CD4-positive, CD25-positive, alpha-beta regulatory T cell (primary cell): ENCODE results near the gene APOC4. TPM values are rescaled to one million over a fixed set of nuclear protein-coding genes. Genes with fewer than 3 reads are reported as not detected.

Experiments
- ATAC-seq, 2 donors: fragments of 150-1000 bp; cut with Tn5 transposase; one replicate each; pipeline ENCODE4 v1.10.0; 2021; ENCODE audit warnings: low read depth in 2 of 2, moderate number of reproducible peaks in 2 of 2, moderate library complexity in 1 of 2
- DNase-seq, 3 donors: peaks; one replicate each; pipeline versions ENCODE4 v3.0.0 to v3.0.0-alpha.2; 2012 to 2022; ENCODE audit warnings: mixed read lengths in 1 of 3
- H3K27ac ChIP-seq: one replicate; pipeline ENCODE4 v1.7.0; 2013; ENCODE audit warnings: mild to moderate bottlenecking, low read length; ENCODE audit not compliant: insufficient read depth, poor library complexity, severe bottlenecking
- H3K27me3 ChIP-seq: one replicate; pipeline ENCODE4 v1.7.0; 2013; ENCODE audit warnings: low read length; ENCODE audit not compliant: control insufficient read depth, insufficient read depth
- H3K36me3 ChIP-seq: one replicate; pipeline ENCODE4 v1.7.0; 2013; ENCODE audit warnings: mild to moderate bottlenecking, low read length, moderate library complexity; ENCODE audit not compliant: control insufficient read depth, insufficient read depth
- H3K4me1 ChIP-seq: 2 replicates; pipeline ENCODE4 v1.7.0; 2013; ENCODE audit warnings: mild to moderate bottlenecking, low read length; ENCODE audit not compliant: insufficient read depth, control insufficient read depth, poor library complexity, severe bottlenecking
- H3K4me3 ChIP-seq: one replicate; pipeline ENCODE4 v1.7.0; 2013; ENCODE audit warnings: low read depth, mild to moderate bottlenecking, low read length, moderate library complexity
- H3K9me3 ChIP-seq, 2 experiments: 1 replicate in 1 of 2; 2 replicates in 1 of 2; pipeline ENCODE4 v1.7.0; 2013; ENCODE audit warnings: low read length in 2 of 2, mild to moderate bottlenecking in 1 of 2, moderate library complexity in 1 of 2; ENCODE audit not compliant: control insufficient read depth in 2 of 2
- H3K27ac Mint-ChIP-seq, 3 donors: one replicate each; pipeline ENCODE4 v1.8.0; 2020 to 2022; ENCODE audit warnings: mild to moderate bottlenecking in 3 of 3, mixed read lengths in 3 of 3, moderate library complexity in 2 of 3
- H3K27me3 Mint-ChIP-seq: one replicate; pipeline ENCODE4 v1.8.0; 2022; ENCODE audit warnings: mild to moderate bottlenecking, mixed read lengths
- H3K36me3 Mint-ChIP-seq: one replicate; pipeline ENCODE4 v1.8.0; 2020; ENCODE audit warnings: mixed read lengths
- H3K4me1 Mint-ChIP-seq, 4 donors: one replicate each; pipeline ENCODE4 v1.8.0; 2020 to 2022; ENCODE audit warnings: mixed read lengths in 4 of 4, mild to moderate bottlenecking in 1 of 4
- H3K4me3 Mint-ChIP-seq, 4 donors: one replicate each; pipeline ENCODE4 v1.8.0; 2020 to 2022; ENCODE audit warnings: mild to moderate bottlenecking in 4 of 4, mixed read lengths in 4 of 4, moderate library complexity in 3 of 4
- H3K9me3 Mint-ChIP-seq, 7 donors: one replicate each; pipeline ENCODE4 v1.8.0; 2020 to 2022; ENCODE audit warnings: mixed read lengths in 7 of 7, mild to moderate bottlenecking in 3 of 7, moderate library complexity in 2 of 7
- polyA plus RNA-seq, 4 donors: library from polyadenylated mRNA; unstranded; fragments of 300-500 nt; fragmentation: Illumina TruSeq; gene quantifications; one replicate each; pipeline ENCODE4 v1.2.3, GENCODE V29; 2021
- total RNA-seq: library from RNA; stranded (reverse); gene quantifications from one replicate; pipeline ENCODE4 v1.2.3, GENCODE V29; 2022

Gene APOC4
- total and polyA plus RNA-seq, 5 donors from 2014 or later: not detected

- no peak overlapping the region for H3K4me3 ChIP-seq
- H3K4me1 ChIP-seq: no peaks in the 10 kb centered on the region
- peaks cover 52% of the 10 kb centered on the region for H3K36me3 ChIP-seq
- Mint-ChIP-seq H3K4me1 (peaks cover 0 to 2% (median 0%) of the 10 kb centered on the region in 4 donors), H3K27ac (peak overlapping the region in 2 of 3 donors; percentile 54 to 88), H3K9me3 (no peaks in the 10 kb centered on the region), H3K4me3 (no peak overlapping the region), H3K36me3 (peaks cover 17% of the 10 kb centered on the region), H3K27me3 (no peaks in the 10 kb centered on the region)
- H3K27ac ChIP-seq: no peak overlapping the region
- DNase-seq: no peak
- no peak for ATAC-seq
- no peaks in the 10 kb centered on the region for H3K27me3 ChIP-seq
- H3K9me3 ChIP-seq: no peaks in the 10 kb centered on the region
Measured at GRCh38 chr19:44987148-44987675, 45.2 kb downstream of the APOC4 start.

- Histone ChIP-seq H3K36me3 (peaks cover 47% of the 10 kb centered on the region), H3K4me1 (no peaks in the 10 kb centered on the region), H3K4me3 (no peak overlapping the region), H3K27me3 (no peaks in the 10 kb centered on the region), H3K27ac (no peak overlapping the region), H3K9me3 (no peaks in the 10 kb centered on the region)
- ATAC-seq (no peak), DNase-seq (no peak)
- H3K4me1 Mint-ChIP-seq: peaks cover 0 to 2% (median 0%) of the 10 kb centered on the region in 4 donors
- no peak overlapping the region for H3K27ac Mint-ChIP-seq
- H3K9me3 Mint-ChIP-seq: no peaks in the 10 kb centered on the region
- no peaks in the 10 kb centered on the region for H3K27me3 Mint-ChIP-seq
- no peak overlapping the region for H3K4me3 Mint-ChIP-seq
- H3K36me3 Mint-ChIP-seq: peaks cover 17% of the 10 kb centered on the region
Measured at GRCh38 chr19:44988273-44988672, 46.2 kb downstream of the APOC4 start.

GRCh38 chr19:44988896-44989556 is 47.0 kb downstream of the APOC4 start:
- ATAC-seq (peak; percentile 55 to 60), DNase-seq (peak; percentile 51 to 62 (median 52))
- Mint-ChIP-seq H3K4me1 (peaks cover 0 to 2% (median 0%) of the 10 kb centered on the region in 4 donors), H3K36me3 (peaks cover 17% of the 10 kb centered on the region), H3K27ac (peak overlapping the region in 1 of 3 donors; percentile 26), H3K27me3 (no peaks in the 10 kb centered on the region), H3K4me3 (no peak overlapping the region), H3K9me3 (no peaks in the 10 kb centered on the region)
- Histone ChIP-seq H3K36me3 (peaks cover 44% of the 10 kb centered on the region), H3K4me1 (no peaks in the 10 kb centered on the region), H3K9me3 (no peaks in the 10 kb centered on the region), H3K4me3 (no peak overlapping the region), H3K27ac (no peak overlapping the region), H3K27me3 (no peaks in the 10 kb centered on the region)

GRCh38 chr19:44990459-44990858 is 48.4 kb downstream of the APOC4 start:
- no peaks in the 10 kb centered on the region for H3K27me3 ChIP-seq
- Mint-ChIP-seq H3K9me3 (no peaks in the 10 kb centered on the region), H3K27ac (no peak overlapping the region), H3K4me1 (peaks cover 0 to 2% (median 0%) of the 10 kb centered on the region in 4 donors), H3K27me3 (no peaks in the 10 kb centered on the region), H3K36me3 (peaks cover 13% of the 10 kb centered on the region), H3K4me3 (no peak overlapping the region)
- H3K36me3 ChIP-seq: peaks cover 30% of the 10 kb centered on the region
- H3K27ac ChIP-seq: no peak overlapping the region
- no peak for ATAC-seq
- no peaks in the 10 kb centered on the region for H3K4me1 ChIP-seq
- no peak overlapping the region for H3K4me3 ChIP-seq
- H3K9me3 ChIP-seq: no peaks in the 10 kb centered on the region
- DNase-seq: no peak

- peaks cover 26% of the 10 kb centered on the region for H3K36me3 ChIP-seq
- no peak overlapping the region for H3K4me3 ChIP-seq
- ATAC-seq: no peak
- H3K27me3 Mint-ChIP-seq: no peaks in the 10 kb centered on the region
- no peak overlapping the region for H3K27ac ChIP-seq
- peaks cover 0 to 2% (median 0%) of the 10 kb centered on the region in 4 donors for H3K4me1 Mint-ChIP-seq
- no peak for DNase-seq
- no peaks in the 10 kb centered on the region for H3K27me3 ChIP-seq
- H3K9me3 Mint-ChIP-seq: no peaks in the 10 kb centered on the region
- no peaks in the 10 kb centered on the region for H3K4me1 ChIP-seq
- peaks cover 13% of the 10 kb centered on the region for H3K36me3 Mint-ChIP-seq
- H3K27ac Mint-ChIP-seq: no peak overlapping the region
- H3K9me3 ChIP-seq: no peaks in the 10 kb centered on the region
- no peak overlapping the region for H3K4me3 Mint-ChIP-seq
Measured at GRCh38 chr19:44990966-44991365, 48.9 kb downstream of the APOC4 start.

GRCh38 chr19:44992336-44993163 is 50.5 kb downstream of the APOC4 start:
- Histone ChIP-seq H3K4me1 (no peaks in the 10 kb centered on the region), H3K4me3 (no peak overlapping the region), H3K27ac (no peak overlapping the region), H3K36me3 (peaks cover 18% of the 10 kb centered on the region), H3K27me3 (no peaks in the 10 kb centered on the region), H3K9me3 (no peaks in the 10 kb centered on the region)
- no peak for DNase-seq
- Mint-ChIP-seq H3K9me3 (no peaks in the 10 kb centered on the region), H3K4me1 (peaks cover 0 to 2% (median 0%) of the 10 kb centered on the region in 4 donors), H3K27ac (no peak overlapping the region), H3K27me3 (no peaks in the 10 kb centered on the region), H3K4me3 (peak overlapping the region in 1 of 4 donors; percentile 21), H3K36me3 (peaks cover 13% of the 10 kb centered on the region)
- ATAC-seq: no peak

GRCh38 chr19:44993526-44993925 is 51.5 kb downstream of the APOC4 start:
- H3K36me3 ChIP-seq: peaks cover 12% of the 10 kb centered on the region
- peaks cover 0 to 2% (median 0%) of the 10 kb centered on the region in 4 donors for H3K4me1 Mint-ChIP-seq
- no peak overlapping the region for H3K27ac ChIP-seq
- DNase-seq: no peak
- H3K36me3 Mint-ChIP-seq: peaks cover 13% of the 10 kb centered on the region
- no peak for ATAC-seq
- peak overlapping the region in 1 of 3 donors; percentile 74 for H3K27ac Mint-ChIP-seq
- H3K4me1 ChIP-seq: no peaks in the 10 kb centered on the region
- no peaks in the 10 kb centered on the region for H3K9me3 Mint-ChIP-seq
- H3K4me3 Mint-ChIP-seq: peak overlapping the region in 1 of 4 donors; percentile 10
- no peaks in the 10 kb centered on the region for H3K27me3 ChIP-seq
- no peaks in the 10 kb centered on the region for H3K27me3 Mint-ChIP-seq
- no peaks in the 10 kb centered on the region for H3K9me3 ChIP-seq
- no peak overlapping the region for H3K4me3 ChIP-seq
